ENCODE data around the gene FMNL2. TPM values are rescaled to one million over a fixed set of nuclear protein-coding genes. Genes with fewer than 3 reads are reported as not detected.

The FMNL2 gene
- total RNA-seq, 1 experiment from 2014 or later: 43.1 TPM

- ChIA-PET CTCF (no interaction called here), POLR2A (ENCODE audit: low non-redundant PET) (no interaction called here)
- Histone ChIP-seq H3K4me1 (ENCODE audit: insufficient read depth, low read length, poor library complexity, severe bottlenecking) (peaks cover 5% of the 10 kb centered on the region), H3K36me3 (ENCODE audit: insufficient read depth, low read length, poor library complexity, severe bottlenecking) (peaks cover 13% of the 10 kb centered on the region), H3K27me3 (replicated peaks; ENCODE audit: insufficient read depth, low read depth, low read length, poor library complexity) (no peaks in the 10 kb centered on the region), H3K27ac (ENCODE audit: low read depth, low read length, poor library complexity, severe bottlenecking) (no peak overlapping the region), H3K9me3 (ENCODE audit: low read depth, low read length, poor library complexity, severe bottlenecking) (no peaks in the 10 kb centered on the region), H3K4me3 (ENCODE audit: low read depth, low read length, poor library complexity, severe bottlenecking) (no peak overlapping the region)
- TF ChIP-seq CTCF (conservative IDR thresholded peaks at IDR 0.05; ENCODE audit: low read depth, low read length) (no peak), EZH2 (IDR thresholded peaks at IDR 0.05; ENCODE audit: borderline replicate concordance, low read depth, low read length, poor library complexity, severe bottlenecking) (no peak)
- BruUV-seq (replicated peaks): no TSS peak
- intact Hi-C loops (cut with micrococcal nuclease; ENCODE audit: unreplicated experiment): no loop called here
- DNase-seq (ENCODE audit: low spot score): no peak
Measured at GRCh38 chr2:152613235-152613634, 278.3 kb downstream of the FMNL2 start.

- Histone ChIP-seq H3K4me1 (ENCODE audit: insufficient read depth, low read length, poor library complexity, severe bottlenecking) (peaks cover 5% of the 10 kb centered on the region), H3K27ac (ENCODE audit: low read depth, low read length, poor library complexity, severe bottlenecking) (no peak overlapping the region), H3K27me3 (replicated peaks; ENCODE audit: insufficient read depth, low read depth, low read length, poor library complexity) (no peaks in the 10 kb centered on the region), H3K36me3 (ENCODE audit: insufficient read depth, low read length, poor library complexity, severe bottlenecking) (peaks cover 25% of the 10 kb centered on the region), H3K4me3 (ENCODE audit: low read depth, low read length, poor library complexity, severe bottlenecking) (no peak overlapping the region), H3K9me3 (ENCODE audit: low read depth, low read length, poor library complexity, severe bottlenecking) (no peaks in the 10 kb centered on the region)
- ChIA-PET POLR2A (ENCODE audit: low non-redundant PET) (no interaction called here), CTCF (interaction anchor here (0.6 kb wide), 1 partner anchor 57 kb away, joined by 3 read pairs; no protein-coding TSS in a partner anchor)
- TF ChIP-seq EZH2 (IDR thresholded peaks at IDR 0.05; ENCODE audit: borderline replicate concordance, low read depth, low read length, poor library complexity, severe bottlenecking) (no peak), CTCF (conservative IDR thresholded peaks at IDR 0.05; ENCODE audit: low read depth, low read length) (no peak)
- intact Hi-C loops (cut with micrococcal nuclease; ENCODE audit: unreplicated experiment): no loop called here
- DNase-seq (ENCODE audit: low spot score): no peak
- no TSS peak for BruUV-seq (replicated peaks)
Measured at GRCh38 chr2:152615177-152615576, 280.2 kb downstream of the FMNL2 start.

DNA sequence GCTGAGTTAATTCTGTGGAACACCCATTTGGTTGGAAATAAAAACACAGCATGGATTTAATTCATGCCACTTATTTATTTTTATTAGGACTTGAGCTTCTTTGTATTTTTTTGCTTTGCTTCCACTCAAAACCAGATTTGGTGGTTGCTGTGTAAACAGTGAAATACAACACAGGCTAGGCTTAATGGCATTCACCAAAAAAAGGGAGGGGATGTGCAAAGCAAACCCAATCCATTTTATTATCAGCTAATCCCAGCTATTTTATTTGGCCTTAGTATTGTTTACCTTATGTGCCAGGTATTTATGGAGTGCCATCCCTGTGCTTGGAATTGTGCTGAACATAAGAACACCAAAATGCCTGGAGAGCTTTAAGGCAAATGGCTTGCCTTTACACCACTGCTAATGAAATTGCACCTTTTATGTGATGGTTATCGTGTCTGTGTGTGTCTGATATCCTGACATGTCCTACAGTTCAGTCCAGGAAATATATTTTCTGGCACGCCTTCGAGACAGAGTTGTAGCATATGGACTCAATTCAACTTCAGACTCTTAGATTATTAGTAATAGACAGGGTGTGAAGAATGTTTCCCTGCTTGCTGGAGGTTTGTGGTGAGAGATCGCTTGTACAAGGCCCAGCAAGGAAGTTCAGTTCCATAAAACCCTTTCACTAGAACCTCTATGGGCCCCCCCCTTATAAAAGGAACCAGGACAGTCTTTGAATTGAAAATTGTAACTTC is 282.6 kb downstream of the FMNL2 start:
- POLR2A ChIA-PET (ENCODE audit: low non-redundant PET): interaction anchor here (0.6 kb wide), 1 partner anchor 410 kb away, joined by 5 read pairs; no protein-coding TSS in a partner anchor
- Histone ChIP-seq H3K4me3 (ENCODE audit: low read depth, low read length, poor library complexity, severe bottlenecking) (no peak overlapping the region), H3K9me3 (ENCODE audit: low read depth, low read length, poor library complexity, severe bottlenecking) (no peaks in the 10 kb centered on the region), H3K27me3 (replicated peaks; ENCODE audit: insufficient read depth, low read depth, low read length, poor library complexity) (no peaks in the 10 kb centered on the region), H3K27ac (ENCODE audit: low read depth, low read length, poor library complexity, severe bottlenecking) (no peak overlapping the region), H3K36me3 (ENCODE audit: insufficient read depth, low read length, poor library complexity, severe bottlenecking) (peaks cover 32% of the 10 kb centered on the region), H3K4me1 (ENCODE audit: insufficient read depth, low read length, poor library complexity, severe bottlenecking) (no peaks in the 10 kb centered on the region)
- no peak for DNase-seq (ENCODE audit: low spot score)
- TF ChIP-seq CTCF (conservative IDR thresholded peaks at IDR 0.05; ENCODE audit: low read depth, low read length) (no peak), EZH2 (IDR thresholded peaks at IDR 0.05; ENCODE audit: borderline replicate concordance, low read depth, low read length, poor library complexity, severe bottlenecking) (no peak)
- intact Hi-C loops (cut with micrococcal nuclease; ENCODE audit: unreplicated experiment): loop anchor here (1.0 kb wide), 1 partner anchor 24 kb away; no protein-coding TSS in a partner anchor
- CTCF ChIA-PET: no interaction called here
- BruUV-seq (replicated peaks): no TSS peak

Measured in A673 (cell line).